ENCODE results near the gene STAB2.

DNA sequence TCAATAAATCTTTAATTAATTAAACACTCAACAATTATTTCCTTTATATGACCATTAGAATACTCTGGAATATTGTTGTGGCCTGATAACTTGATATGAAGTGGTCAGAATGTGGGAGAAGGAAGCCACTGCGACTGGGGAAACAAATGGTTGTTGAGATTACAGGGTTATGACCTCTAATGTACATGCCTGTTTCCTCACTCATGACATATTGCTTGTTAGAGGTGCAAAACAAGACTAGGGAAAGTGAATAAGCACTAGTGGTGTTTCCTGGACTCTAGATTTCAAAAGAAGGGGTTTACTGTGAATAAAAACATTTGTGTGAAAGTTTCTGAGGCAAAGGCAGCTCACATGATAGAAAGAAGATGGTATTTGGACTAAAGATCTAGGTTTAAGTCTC is 53.3 kb downstream of the STAB2 start:
- no peak for TF ChIP-seq EZH2 (IDR thresholded peaks at IDR 0.05)
- TF ChIP-seq, protein P1, sequence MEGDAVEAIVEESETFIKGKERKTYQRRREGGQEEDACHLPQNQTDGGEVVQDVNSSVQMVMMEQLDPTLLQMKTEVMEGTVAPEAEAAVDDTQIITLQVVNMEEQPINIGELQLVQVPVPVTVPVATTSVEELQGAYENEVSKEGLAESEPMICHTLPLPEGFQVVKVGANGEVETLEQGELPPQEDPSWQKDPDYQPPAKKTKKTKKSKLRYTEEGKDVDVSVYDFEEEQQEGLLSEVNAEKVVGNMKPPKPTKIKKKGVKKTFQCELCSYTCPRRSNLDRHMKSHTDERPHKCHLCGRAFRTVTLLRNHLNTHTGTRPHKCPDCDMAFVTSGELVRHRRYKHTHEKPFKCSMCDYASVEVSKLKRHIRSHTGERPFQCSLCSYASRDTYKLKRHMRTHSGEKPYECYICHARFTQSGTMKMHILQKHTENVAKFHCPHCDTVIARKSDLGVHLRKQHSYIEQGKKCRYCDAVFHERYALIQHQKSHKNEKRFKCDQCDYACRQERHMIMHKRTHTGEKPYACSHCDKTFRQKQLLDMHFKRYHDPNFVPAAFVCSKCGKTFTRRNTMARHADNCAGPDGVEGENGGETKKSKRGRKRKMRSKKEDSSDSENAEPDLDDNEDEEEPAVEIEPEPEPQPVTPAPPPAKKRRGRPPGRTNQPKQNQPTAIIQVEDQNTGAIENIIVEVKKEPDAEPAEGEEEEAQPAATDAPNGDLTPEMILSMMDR (IDR thresholded peaks at IDR 0.05): no peak
- no peak for TF ChIP-seq EZH2phosphoT487 (IDR thresholded peaks at IDR 0.05)

Data from neural progenitor cell (in vitro differentiated cells).